HepG2 (cell line): Measurements from ENCODE around the gene SMIM36. TPM values are rescaled to one million over a fixed set of nuclear protein-coding genes. Genes with fewer than 3 reads are reported as not detected.

Experiments
- ATF4 ChIP-seq, 2 experiments: fragments of 450-650 bp in 1 of 2; sonication (generic) in 1 of 2; formaldehyde crosslinking; IDR thresholded peaks; 2 replicates each; pipeline versions ENCODE4 v1.5.0 to v1.8.0; 2020 to 2022; ENCODE audit warnings: mild to moderate bottlenecking in 1 of 2, missing genetic modification reagents in 1 of 2
- CREM ChIP-seq, 2 experiments: sonication (generic) in 1 of 2; formaldehyde crosslinking in 1 of 2; IDR thresholded peaks; 2 replicates each; pipeline versions ENCODE4 v1.4.0 to v1.6.1; 2016 to 2020; ENCODE audit warnings: antibody characterized with exemption in 1 of 2, mild to moderate bottlenecking in 1 of 2, missing genetic modification reagents in 1 of 2
- ERF ChIP-seq: IDR thresholded peaks from 2 replicates; pipeline ENCODE4 v1.6.1; 2018; ENCODE audit warnings: missing biosample characterization, missing genetic modification reagents
- FOXA1 ChIP-seq, 2 experiments: fragments of 450-650 bp in 1 of 2; sonication (generic) in 1 of 2; formaldehyde crosslinking in 1 of 2; IDR thresholded peaks; 2 replicates each; pipeline versions ENCODE4 v1.4.0 to v1.6.1; 2016 to 2020; ENCODE audit warnings: missing genetic modification reagents in 1 of 2
- HES4 ChIP-seq: sonication (generic); formaldehyde crosslinking; IDR thresholded peaks from 2 replicates; pipeline ENCODE4 v1.9.0; 2021; ENCODE audit warnings: mild to moderate bottlenecking, missing genetic modification reagents, borderline replicate concordance
- HNRNPL ChIP-seq: fragments of 200-400 bp; formaldehyde crosslinking; IDR thresholded peaks from 2 replicates; pipeline ENCODE4 v1.6.1; 2017; ENCODE audit warnings: mild to moderate bottlenecking, low read depth, low read length
- JARID2 ChIP-seq: sonication (generic); formaldehyde crosslinking; IDR thresholded peaks from 2 replicates; pipeline ENCODE4 v1.8.1; 2023; ENCODE audit warnings: missing genetic modification reagents, inconsistent platforms; ENCODE audit not compliant: insufficient replicate concordance
- LCORL ChIP-seq, 2 experiments: fragments of 450-650 bp in 1 of 2; sonication (generic) in 1 of 2; formaldehyde crosslinking in 1 of 2; IDR thresholded peaks; 2 replicates each; pipeline versions ENCODE4 v1.5.0 to v1.6.1; 2017 to 2020; ENCODE audit warnings: antibody characterized with exemption in 1 of 2, missing genetic modification reagents in 1 of 2
- MLLT10 ChIP-seq: sonication (generic); formaldehyde crosslinking; IDR thresholded peaks from 2 replicates; pipeline ENCODE4 v1.4.0; 2020; ENCODE audit warnings: missing genetic modification reagents
- MZF1 ChIP-seq: sonication (generic); formaldehyde crosslinking; IDR thresholded peaks from 2 replicates; pipeline ENCODE4 v1.8.1; 2023; ENCODE audit warnings: mild to moderate bottlenecking, missing genetic modification reagents, borderline replicate concordance
- NFE2 ChIP-seq: sonication (generic); formaldehyde crosslinking; IDR thresholded peaks from 2 replicates; pipeline ENCODE4 v1.4.0; 2020; ENCODE audit warnings: missing genetic modification reagents
- SIN3A ChIP-seq: IDR thresholded peaks from 2 replicates; pipeline ENCODE4 v1.6.1; 2011; ENCODE audit warnings: low read depth, mild to moderate bottlenecking, control low read depth, low read length, borderline replicate concordance
- SMC3 ChIP-seq: IDR thresholded peaks from 2 replicates; pipeline ENCODE4 v1.6.1; 2011; ENCODE audit warnings: low read length, improper control_type of control experiment
- SNAPC2 ChIP-seq: sonication (generic); formaldehyde crosslinking; IDR thresholded peaks from 2 replicates; pipeline ENCODE4 v1.8.1; 2022; ENCODE audit warnings: mild to moderate bottlenecking, missing genetic modification reagents
- ZBED4 ChIP-seq: sonication (generic); formaldehyde crosslinking; IDR thresholded peaks from 2 replicates; pipeline ENCODE4 v1.4.0; 2020; ENCODE audit warnings: missing genetic modification reagents, borderline replicate concordance
- ZGPAT ChIP-seq: IDR thresholded peaks from 2 replicates; pipeline ENCODE4 v1.6.1; 2016; ENCODE audit warnings: mild to moderate bottlenecking
- ZNF224 ChIP-seq: sonication (generic); formaldehyde crosslinking; IDR thresholded peaks from 2 replicates; pipeline ENCODE4 v1.5.0; 2020; ENCODE audit warnings: mild to moderate bottlenecking, missing genetic modification reagents
- ZNF350 ChIP-seq: sonication (generic); formaldehyde crosslinking; IDR thresholded peaks from 2 replicates; pipeline ENCODE4 v1.4.0; 2020; ENCODE audit warnings: mild to moderate bottlenecking, low read depth, missing genetic modification reagents, borderline replicate concordance
- ZNF354B ChIP-seq: sonication (generic); formaldehyde crosslinking; IDR thresholded peaks from 2 replicates; pipeline ENCODE4 v1.8.0; 2022; ENCODE audit warnings: mild to moderate bottlenecking, missing genetic modification reagents
- ZNF430 ChIP-seq: sonication (generic); formaldehyde crosslinking; IDR thresholded peaks from 2 replicates; pipeline ENCODE4 v1.9.0; 2021; ENCODE audit warnings: mild to moderate bottlenecking, missing genetic modification reagents
- ZNF790 ChIP-seq: sonication (generic); formaldehyde crosslinking; IDR thresholded peaks from 2 replicates; pipeline ENCODE4 v1.8.0; 2022; ENCODE audit warnings: missing genetic modification reagents, mild to moderate bottlenecking, borderline replicate concordance
- ZNF792 ChIP-seq: IDR thresholded peaks from 2 replicates; pipeline ENCODE4 v1.6.1; 2016
- ZNF83 ChIP-seq: sonication (generic); formaldehyde crosslinking; IDR thresholded peaks from 2 replicates; pipeline ENCODE4 v1.4.0; 2020; ENCODE audit warnings: missing genetic modification reagents, mild to moderate bottlenecking, borderline replicate concordance
- polyA plus RNA-seq, 8 experiments: library from polyadenylated mRNA; depleted of rRNA in 3 of 8; stranded (reverse) in 7 of 8; unstranded in 1 of 8; fragments of >200 nt; fragmentation: Illumina TruSeq in 4 of 8; extraction: Trizol in 4 of 8; gene quantifications; 2 replicates each; pipeline versions ENCODE4 v1.2.1 to v1.2.3, GENCODE V29; 2011 to 2016; ENCODE audit warnings: low read depth in 4 of 8, missing spikeins in 1 of 8, mixed read lengths in 1 of 8; ENCODE audit not compliant: insufficient read depth in 1 of 8
- total RNA-seq, 5 experiments: library from RNA; depleted of rRNA; stranded (reverse); fragments of >200 nt; fragmentation: Illumina TruSeq; extraction: Trizol; gene quantifications; 2 replicates each; pipeline ENCODE4 v1.2.3, GENCODE V29; 2016; ENCODE audit warnings: low read depth in 1 of 5

Gene SMIM36
- total and polyA plus RNA-seq, 2 of the 13 experiments (the other 11 are each of a cell fraction or from before 2014, with no cell fraction given), result not detected

- TF ChIP-seq SNAPC2 (CRISPR knock-in tag), result 0 out of 2 replicates have a peak, but pooled peaks have one; percentile 32
- TF ChIP-seq ZBED4 (CRISPR knock-in tag), result 0 out of 2 replicates have a peak, but pooled peaks have one; percentile 29
- no peak for TF ChIP-seq HNRNPL
- no peak for TF ChIP-seq FOXA1 (IDR thresholded peaks at IDR 0.05)
- TF ChIP-seq FOXA1 (CRISPR knock-in tag; IDR thresholded peaks at IDR 0.05), result 0 out of 2 replicates have a peak, but pooled peaks have one; percentile 28
- TF ChIP-seq LCORL (IDR thresholded peaks at IDR 0.05), result no peak
- TF ChIP-seq LCORL (CRISPR knock-in tag; IDR thresholded peaks at IDR 0.05), result no peak; the same call in 1 of the 2 replicates
- TF ChIP-seq ZNF792, result peak; percentile 90
- no peak for TF ChIP-seq ZNF430 (CRISPR knock-in tag)
- no peak for TF ChIP-seq ZNF224
- no peak for TF ChIP-seq ATF4 (CRISPR knock-in tag; IDR thresholded peaks at IDR 0.05)
- no peak for TF ChIP-seq HES4 (CRISPR knock-in tag)
- peak; percentile 58; the same call in 1 of the 2 replicates for TF ChIP-seq ERF
- TF ChIP-seq ZNF354B, result no peak
- TF ChIP-seq SIN3A, result no peak
- no peak for TF ChIP-seq ZNF350
- no peak for TF ChIP-seq ZNF83 (CRISPR knock-in tag)
- no peak for TF ChIP-seq SMC3
- peak; percentile 48; the same call in 1 of the 2 replicates for TF ChIP-seq NFE2 (CRISPR knock-in tag)
- TF ChIP-seq CREM (IDR thresholded peaks at IDR 0.05), result no peak
- no peak for TF ChIP-seq CREM (CRISPR knock-in tag; IDR thresholded peaks at IDR 0.05)
- peak; percentile 59; the same call in 1 of the 2 replicates for TF ChIP-seq ZGPAT (CRISPR knock-in tag)
- no peak for TF ChIP-seq JARID2 (CRISPR knock-in tag)
- TF ChIP-seq MLLT10, result no peak
- no peak for TF ChIP-seq MZF1 (CRISPR knock-in tag)
- no peak for TF ChIP-seq ZNF790 (CRISPR knock-in tag)
Measured at GRCh38 chr17:55452139-55452790, 59.0 kb downstream of the SMIM36 start (continued).
